HG03280 (cell line): ENCODE measurements around the gene OXTR.
A peak's percentile ranks its signal among the peaks of the same experiment; 100 is the strongest.

Source experiments
- ATAC-seq: cut with Tn5 transposase; IDR thresholded peaks from one replicate; pipeline ENCODE4 v1.9.1; 2021; ENCODE audit warnings: mild to moderate bottlenecking, moderate library complexity; ENCODE audit not compliant: unreplicated experiment

The OXTR gene

GRCh38 chr3:8769088-8769822 lies at the start of gene OXTR:
Gene OXTR, minus strand, starts transcription at chr3:8769613. Its CDS starts 1,426 bp downstream, at chr3:8768187.
- peak; percentile 79 for ATAC-seq

GRCh38 chr3:8817486-8817885 lies 48.1 kb upstream of the OXTR start:
- ATAC-seq: no peak

- ATAC-seq: no peak
These were observed 46.7 kb upstream of the OXTR start for GRCh38 chr3:8816106-8816505.

- ATAC-seq: no peak
These were observed 44.0 kb upstream of the OXTR start for GRCh38 chr3:8813411-8813810.

- no peak for ATAC-seq
These were observed 41.1 kb upstream of the OXTR start for GRCh38 chr3:8810561-8810960.

DNA sequence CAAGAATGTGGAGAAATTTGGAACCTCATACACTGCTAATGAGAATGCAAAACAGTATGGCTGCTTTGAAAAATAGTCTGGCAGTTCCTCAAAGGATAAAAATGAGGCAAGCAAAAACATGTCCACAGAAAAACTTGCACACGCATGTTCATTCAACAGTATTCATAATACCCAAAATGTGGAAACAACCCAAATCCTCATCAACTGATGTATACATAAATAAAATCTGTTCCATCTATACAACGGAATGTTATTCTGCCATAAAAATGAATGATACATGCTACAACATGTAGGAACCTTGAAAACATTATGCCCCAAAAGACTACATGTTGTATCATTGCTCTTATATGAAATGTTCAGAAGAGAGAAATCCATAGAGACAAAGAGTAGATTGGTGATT lies 36.4 kb upstream of the OXTR start:
- ATAC-seq: no peak

- ATAC-seq: no peak
These were observed 32.8 kb upstream of the OXTR start for GRCh38 chr3:8802256-8802655.

GRCh38 chr3:8800016-8800415 lies 30.6 kb upstream of the OXTR start:
- ATAC-seq: no peak

GRCh38 chr3:8794247-8794646 lies 24.8 kb upstream of the OXTR start:
- ATAC-seq: no peak

DNA sequence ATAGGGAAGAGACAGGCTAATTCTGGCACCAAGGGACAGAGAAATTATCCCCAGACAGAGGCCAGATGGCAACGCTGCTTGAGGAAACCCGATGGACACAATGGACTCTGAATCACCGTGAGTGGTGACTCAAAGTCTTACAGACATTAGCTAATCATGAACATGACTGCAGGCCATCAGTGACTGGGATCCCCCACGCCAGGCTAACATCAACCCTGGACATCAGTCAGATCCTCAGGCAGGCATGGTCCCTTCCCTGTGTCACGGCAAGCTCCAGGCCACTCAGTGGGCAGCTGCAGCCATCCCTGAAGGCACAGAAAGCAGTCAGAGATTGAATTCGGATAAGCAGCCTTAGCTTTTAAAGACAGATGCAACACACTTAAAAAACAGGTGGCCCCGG lies 23.8 kb upstream of the OXTR start:
- no peak for ATAC-seq

DNA sequence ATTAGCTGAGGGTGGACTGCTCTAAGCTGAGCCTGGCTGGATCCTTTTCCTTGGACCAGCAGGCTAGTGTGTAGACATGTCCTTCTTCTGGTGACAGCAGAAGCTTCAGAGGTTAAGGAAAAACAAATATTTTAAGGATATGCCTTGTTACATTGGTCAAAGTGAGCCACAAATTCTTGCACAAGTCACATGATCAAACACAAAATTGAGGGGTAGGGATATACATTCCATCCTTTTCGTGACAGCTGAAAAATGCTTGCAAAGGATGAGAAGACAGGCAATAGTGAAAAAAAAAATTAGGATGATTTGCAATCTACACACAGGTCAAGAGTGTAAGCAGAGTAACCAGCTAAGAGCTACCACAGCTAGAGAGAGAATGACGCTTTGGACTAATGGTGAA lies 21.1 kb upstream of the OXTR start:
- ATAC-seq: no peak

DNA sequence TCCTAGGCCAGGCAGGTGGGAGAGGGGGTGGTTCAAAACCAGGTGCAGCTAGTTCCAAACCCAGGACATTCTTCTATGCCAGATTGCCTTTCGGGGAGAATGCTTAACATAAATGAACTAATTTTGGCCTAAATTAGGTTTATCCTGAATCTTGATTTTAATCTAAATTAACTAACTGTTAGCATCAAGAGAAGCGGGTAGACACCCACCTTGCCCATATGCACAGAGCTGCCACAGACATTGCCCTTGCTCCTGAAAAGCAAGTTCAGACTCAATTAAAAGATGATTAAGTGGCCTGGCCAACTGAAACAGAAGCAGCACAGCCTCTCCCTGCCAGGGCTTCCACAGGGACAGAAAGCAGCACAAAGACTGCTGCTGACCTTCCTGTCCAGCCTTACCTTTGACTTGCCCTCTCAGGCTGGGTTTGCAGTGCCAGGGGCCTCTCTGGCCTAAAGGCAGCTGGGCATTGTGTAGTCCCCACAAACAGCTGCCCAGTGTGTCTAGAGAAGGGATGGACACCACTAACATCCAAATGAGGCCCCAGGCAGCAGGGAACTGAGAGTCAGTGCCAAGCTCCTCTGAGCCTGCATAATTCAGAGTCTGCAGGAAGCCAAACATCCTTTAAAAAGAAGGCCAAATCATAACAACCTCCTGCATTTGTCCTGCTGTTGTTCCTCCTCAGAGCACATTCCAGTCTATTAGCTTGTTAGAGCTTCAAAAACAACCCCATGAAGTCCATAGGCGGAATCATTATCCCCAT lies 15.4 kb upstream of the OXTR start:
- no peak for ATAC-seq

DNA sequence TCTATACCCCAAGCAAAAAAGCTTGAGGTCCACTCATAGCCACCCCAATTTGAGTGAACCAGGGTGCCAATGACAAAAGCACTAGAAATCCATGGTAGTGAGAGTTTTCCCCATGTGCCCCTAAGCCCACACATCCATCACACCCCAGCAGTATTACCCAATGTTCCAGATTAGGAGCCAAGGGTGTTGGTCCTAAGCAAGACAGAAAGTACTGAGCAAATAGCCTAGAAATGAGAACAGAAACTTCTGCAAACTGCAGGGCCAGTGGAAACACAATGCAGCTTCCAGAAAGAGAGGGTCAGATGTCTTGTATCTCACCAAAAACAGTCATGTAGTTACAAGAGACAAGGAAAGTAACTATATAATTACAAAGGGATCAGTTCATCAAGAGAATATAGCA lies 10.9 kb upstream of the OXTR start:
- ATAC-seq: no peak

- no peak for ATAC-seq
These were observed 9.1 kb upstream of the OXTR start for GRCh38 chr3:8778475-8778874.

DNA sequence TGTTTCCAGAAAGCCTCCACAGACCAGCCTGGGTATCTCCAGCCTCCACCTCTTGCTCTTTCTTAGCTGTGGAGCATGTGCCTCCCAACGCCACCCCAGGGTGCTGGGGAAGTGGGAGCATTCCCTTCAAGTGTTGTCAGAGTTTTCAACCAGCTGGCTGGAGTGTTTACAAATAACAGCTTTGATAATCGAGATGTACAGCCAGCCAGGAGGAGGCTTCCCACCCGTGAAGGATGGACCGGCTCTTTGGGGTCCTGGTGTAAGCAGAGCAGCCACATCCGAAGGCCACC lies 8.5 kb upstream of the OXTR start:
- no peak for ATAC-seq

DNA sequence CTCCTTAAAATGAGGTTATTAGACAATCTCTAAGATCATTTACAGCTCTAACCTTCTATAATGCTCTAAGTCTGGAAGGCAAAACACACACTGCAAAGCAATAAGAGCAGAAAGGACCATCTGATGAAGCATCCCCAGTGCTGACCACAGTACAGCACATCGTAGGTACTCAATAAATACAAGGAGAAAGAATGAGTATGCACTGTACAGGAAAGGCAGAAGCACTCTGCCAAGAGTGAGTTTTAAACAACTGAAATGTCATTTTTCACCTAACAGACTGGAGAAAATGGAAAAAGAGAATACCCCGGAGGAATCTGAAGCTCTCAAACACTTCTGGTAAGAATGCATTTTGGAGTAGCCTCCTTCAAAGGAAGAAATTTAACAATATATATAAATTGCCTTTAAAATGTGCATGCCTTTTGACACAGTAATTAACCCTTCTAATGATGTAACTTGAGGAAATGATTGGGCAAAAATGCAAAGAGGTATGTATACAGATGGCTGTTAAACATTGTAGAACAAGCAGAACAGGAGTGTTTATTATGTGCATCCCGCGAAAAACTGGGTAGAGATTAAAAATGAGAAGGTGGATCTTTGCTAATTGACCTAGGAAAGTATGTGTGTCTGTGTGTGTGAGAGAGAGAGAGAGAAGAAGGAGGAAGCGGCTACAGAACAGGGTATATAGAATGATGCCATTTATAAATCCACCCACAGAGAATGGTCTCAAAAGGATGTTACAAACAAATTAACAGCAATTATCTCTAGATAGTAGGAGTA lies 8.0 kb upstream of the OXTR start:
- no peak for ATAC-seq

DNA sequence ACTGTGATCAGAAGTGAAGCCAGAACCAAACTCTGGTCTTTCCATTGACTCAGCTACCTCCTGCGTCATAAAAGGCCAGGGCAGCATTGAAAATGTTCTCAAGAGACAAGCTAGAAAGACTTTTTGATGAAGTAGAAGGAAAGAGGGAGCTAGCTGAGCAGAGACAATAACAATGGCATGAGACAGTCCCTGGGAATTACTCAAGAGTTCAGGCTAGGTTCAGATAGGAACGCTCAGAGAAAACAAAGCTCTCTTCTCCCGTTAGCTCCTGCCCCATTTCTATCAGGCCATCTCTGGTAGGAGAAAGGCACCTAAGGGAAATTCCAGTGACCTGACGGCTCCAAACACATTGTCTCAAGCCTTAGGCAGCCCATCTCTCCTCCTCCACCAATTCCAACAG lies 7.0 kb upstream of the OXTR start:
- no peak for ATAC-seq

GRCh38 chr3:8775602-8776001 lies 6.2 kb upstream of the OXTR start:
- no peak for ATAC-seq

DNA sequence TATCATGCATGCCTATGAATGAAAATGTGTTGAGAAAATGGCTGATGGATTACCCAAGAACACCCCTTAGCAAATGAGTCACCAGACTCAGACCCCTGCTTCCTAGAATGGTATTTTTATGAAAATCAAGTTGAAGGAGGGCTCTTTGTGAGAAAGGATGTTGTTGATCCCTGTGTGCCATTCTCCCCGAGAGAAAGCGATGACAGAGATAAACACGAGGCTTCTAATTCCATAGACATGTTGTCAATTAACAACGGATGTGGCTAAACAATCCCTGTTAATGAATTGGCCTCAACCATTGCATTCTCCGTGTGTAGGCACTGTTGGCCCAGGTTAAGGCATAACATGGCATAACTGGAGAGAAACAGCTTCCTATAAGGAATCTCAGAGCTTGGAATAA lies 5.8 kb upstream of the OXTR start:
- ATAC-seq: no peak

DNA sequence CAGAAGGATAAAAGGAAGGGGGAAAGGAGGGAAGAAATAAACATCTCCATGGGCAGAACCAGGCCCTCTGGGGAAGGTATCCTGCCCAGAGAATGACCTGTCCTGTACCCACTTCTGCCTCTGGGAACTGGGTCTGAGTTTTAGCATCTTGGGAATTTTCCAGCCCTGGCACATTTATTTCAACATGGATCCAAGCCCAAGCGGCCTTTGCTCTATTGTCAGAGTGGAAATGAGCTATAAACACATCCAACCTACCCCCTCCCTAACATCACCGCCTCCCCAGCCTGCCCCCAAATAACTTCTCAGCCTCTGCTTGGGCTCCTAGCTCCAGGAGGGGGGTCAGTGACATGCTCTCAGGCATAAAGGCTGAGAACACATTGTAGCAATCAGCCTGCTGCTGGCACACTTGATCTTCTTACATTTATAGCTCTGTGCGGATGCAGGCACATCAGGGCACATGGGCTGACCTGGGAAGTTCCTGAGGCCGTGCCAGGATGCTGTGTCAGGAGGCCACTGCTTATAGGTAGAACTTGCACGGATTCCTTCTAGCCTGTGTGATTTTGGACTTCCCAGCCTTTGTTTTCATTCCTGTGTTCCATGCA lies 4.6 kb upstream of the OXTR start:
- ATAC-seq: no peak

GRCh38 chr3:8768364-8769087 lies 887 bp downstream of the OXTR start:
- ATAC-seq: peak; percentile 12
